ENCODE data around the gene FUS.

Gene FUS

GRCh38 chr16:31135535-31136286, 44.2 kb upstream of the FUS start, which contains the start of gene PRSS8 (continued):
- no peak for TF ChIP-seq ZNF692 (tag by site-specific recombination; IDR thresholded peaks at IDR 0.05)
- TF ChIP-seq ZNF555 (tag by site-specific recombination; conservative IDR thresholded peaks at IDR 0.05), result no peak
- TF ChIP-seq ZNF747 (tag by site-specific recombination; IDR thresholded peaks at IDR 0.05), result peak; percentile 93; the same call in 1 of the 2 replicates
- TF ChIP-seq AEBP2 (tag by site-specific recombination; IDR thresholded peaks at IDR 0.05; ENCODE audit: borderline replicate concordance), result no peak
- peak; percentile 27; the same call in 1 of the 2 replicates for TF ChIP-seq KLF17 (tag by site-specific recombination; IDR thresholded peaks at IDR 0.05)
- TF ChIP-seq TSHZ1 (tag by site-specific recombination; IDR thresholded peaks at IDR 0.05; ENCODE audit: borderline replicate concordance), result no peak
- no peak for TF ChIP-seq ZNF621 (tag by site-specific recombination; IDR thresholded peaks at IDR 0.05)
- no peak for TF ChIP-seq ZNF24 (tag by site-specific recombination; IDR thresholded peaks at IDR 0.05)
- no peak for TF ChIP-seq INSM2 (tag by site-specific recombination; IDR thresholded peaks at IDR 0.05)
- no peak for TF ChIP-seq ZNF670 (tag by site-specific recombination; IDR thresholded peaks at IDR 0.05; ENCODE audit: low read depth)
- TF ChIP-seq KLF16 (tag by site-specific recombination; IDR thresholded peaks at IDR 0.05), result no peak
- TF ChIP-seq ZNF133 (tag by site-specific recombination; IDR thresholded peaks at IDR 0.05), result no peak
- TF ChIP-seq IKZF3 (tag by site-specific recombination; IDR thresholded peaks at IDR 0.05), result no peak
- TF ChIP-seq ZNF37A (tag by site-specific recombination; IDR thresholded peaks at IDR 0.05), result no peak
- no peak for TF ChIP-seq ATF2 (tag by site-specific recombination; IDR thresholded peaks at IDR 0.05; ENCODE audit: low read depth)
- peak; percentile 85 for TF ChIP-seq KLF1 (tag by site-specific recombination; IDR thresholded peaks at IDR 0.05)
- no peak for TF ChIP-seq PRDM4 (tag by site-specific recombination; IDR thresholded peaks at IDR 0.05)
- TF ChIP-seq ZNF792 (tag by site-specific recombination; IDR thresholded peaks at IDR 0.05), result no peak
- peak; percentile 51; the same call in 1 of the 2 replicates for TF ChIP-seq KLF9 (tag by site-specific recombination; IDR thresholded peaks at IDR 0.05; ENCODE audit: low read depth)
- TF ChIP-seq ZNF239 (tag by site-specific recombination; IDR thresholded peaks at IDR 0.05), result no peak; the same call in 1 of the 2 replicates
- no peak for TF ChIP-seq ZNF488 (tag by site-specific recombination; IDR thresholded peaks at IDR 0.05)
- TF ChIP-seq ZBTB26 (tag by site-specific recombination; optimal IDR thresholded peaks at IDR 0.05), result no peak
- TF ChIP-seq ZNF701 (tag by site-specific recombination; IDR thresholded peaks at IDR 0.05), result no peak

Data from HEK293 (cell line).